GM21381 (cell line): ENCODE measurements around the gene SLC45A3.

ENCODE experiments used
- ATAC-seq: cut with Tn5 transposase; IDR thresholded peaks from one replicate; pipeline ENCODE4 v1.9.1; 2021; ENCODE audit warnings: mild to moderate bottlenecking, moderate library complexity; ENCODE audit not compliant: unreplicated experiment

SLC45A3 gene

GRCh38 chr1:205701420-205701819 is 21.1 kb upstream of the SLC45A3 start:
- ATAC-seq: no peak

GRCh38 chr1:205700865-205701401 is 20.6 kb upstream of the SLC45A3 start:
- no peak for ATAC-seq

- ATAC-seq: no peak
Measured at GRCh38 chr1:205699416-205699815, 19.1 kb upstream of the SLC45A3 start.

GRCh38 chr1:205698921-205699320 is 18.6 kb upstream of the SLC45A3 start:
- ATAC-seq: no peak

- ATAC-seq: no peak
Measured at GRCh38 chr1:205693421-205693991, 13.2 kb upstream of the SLC45A3 start.

- ATAC-seq: no peak
Measured at GRCh38 chr1:205692423-205692822, 12.1 kb upstream of the SLC45A3 start.

- ATAC-seq: no peak
Measured at GRCh38 chr1:205690122-205690756, 9.9 kb upstream of the SLC45A3 start.

GRCh38 chr1:205689479-205689878 is 9.2 kb upstream of the SLC45A3 start:
- ATAC-seq: no peak

GRCh38 chr1:205688171-205689080 is 8.1 kb upstream of the SLC45A3 start:
- ATAC-seq: no peak

- no peak for ATAC-seq
Measured at GRCh38 chr1:205687242-205687641, 6.9 kb upstream of the SLC45A3 start.

- ATAC-seq: no peak
Measured at GRCh38 chr1:205681364-205681763, 1.1 kb upstream of the SLC45A3 start.

GRCh38 chr1:205678286-205679111 is 1.8 kb downstream of the SLC45A3 start:
- no peak for ATAC-seq

- ATAC-seq: no peak
Measured at GRCh38 chr1:205677167-205677566, 3.1 kb downstream of the SLC45A3 start.

GRCh38 chr1:205676597-205676996 is 3.7 kb downstream of the SLC45A3 start:
- no peak for ATAC-seq

GRCh38 chr1:205676002-205676401 is 4.3 kb downstream of the SLC45A3 start:
- ATAC-seq: no peak

- ATAC-seq: no peak
Measured at GRCh38 chr1:205675247-205675646, 5.1 kb downstream of the SLC45A3 start.

GRCh38 chr1:205672970-205673369 is 7.3 kb downstream of the SLC45A3 start:
- ATAC-seq: no peak

GRCh38 chr1:205672395-205672889 is 7.9 kb downstream of the SLC45A3 start:
- no peak for ATAC-seq

- ATAC-seq: no peak
Measured at GRCh38 chr1:205670611-205671430, 9.5 kb downstream of the SLC45A3 start.

GRCh38 chr1:205670150-205670446 is 10.2 kb downstream of the SLC45A3 start:
- no peak for ATAC-seq
